ENCODE measurements around the gene ZNF398.

The ZNF398 gene

DNA sequence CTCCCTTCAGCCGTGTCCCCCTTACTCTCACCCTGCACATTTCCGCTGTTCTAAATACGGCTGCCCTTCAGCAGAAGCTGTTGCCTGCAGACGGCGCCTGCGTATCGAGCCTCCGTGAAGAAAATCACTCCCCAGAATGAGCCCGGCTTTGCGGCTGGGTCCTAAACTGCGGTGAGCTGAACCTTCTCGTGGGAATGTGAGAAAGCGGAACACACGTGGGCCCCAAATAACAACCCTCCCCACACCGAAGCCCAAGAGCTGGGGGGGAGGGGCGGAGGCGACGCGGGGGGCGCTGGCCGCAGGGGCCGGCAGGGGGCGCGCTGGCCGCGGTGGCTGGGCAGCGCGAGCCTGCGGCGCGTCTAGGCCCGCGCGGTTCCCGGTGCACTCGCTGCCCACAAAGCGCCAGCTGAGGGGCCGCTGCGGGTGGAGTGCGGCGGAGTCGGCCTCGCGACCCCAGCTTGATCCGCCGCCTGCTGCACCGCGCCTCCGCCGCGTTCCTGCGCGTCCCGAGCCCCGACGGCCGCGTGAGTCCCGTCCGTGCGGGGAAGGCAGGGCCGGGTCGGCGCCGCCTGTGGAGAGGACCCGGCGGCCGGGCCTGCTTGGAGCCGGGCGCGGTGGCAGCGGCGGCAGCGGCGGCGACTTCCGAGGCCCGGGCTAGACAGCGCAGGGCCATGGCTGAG is at the start of gene ZNF398 (continued):
- TF ChIP-seq ZNF510 (tag by site-specific recombination; IDR thresholded peaks at IDR 0.05; ENCODE audit: insufficient replicate concordance): no peak
- TF ChIP-seq, protein P1, sequence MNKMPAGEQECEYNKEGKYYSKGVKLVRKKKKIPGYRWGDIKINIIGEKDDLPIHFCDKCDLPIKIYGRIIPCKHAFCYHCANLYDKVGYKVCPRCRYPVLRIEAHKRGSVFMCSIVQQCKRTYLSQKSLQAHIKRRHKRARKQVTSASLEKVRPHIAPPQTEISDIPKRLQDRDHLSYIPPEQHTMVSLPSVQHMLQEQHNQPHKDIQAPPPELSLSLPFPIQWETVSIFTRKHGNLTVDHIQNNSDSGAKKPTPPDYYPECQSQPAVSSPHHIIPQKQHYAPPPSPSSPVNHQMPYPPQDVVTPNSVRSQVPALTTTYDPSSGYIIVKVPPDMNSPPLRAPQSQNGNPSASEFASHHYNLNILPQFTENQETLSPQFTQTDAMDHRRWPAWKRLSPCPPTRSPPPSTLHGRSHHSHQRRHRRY (tag by site-specific recombination; IDR thresholded peaks at IDR 0.05): no peak
- TF ChIP-seq PRDM1 (tag by site-specific recombination; IDR thresholded peaks at IDR 0.05): peak; percentile 53; the same call in 1 of the 2 replicates
- TF ChIP-seq, protein P2, sequence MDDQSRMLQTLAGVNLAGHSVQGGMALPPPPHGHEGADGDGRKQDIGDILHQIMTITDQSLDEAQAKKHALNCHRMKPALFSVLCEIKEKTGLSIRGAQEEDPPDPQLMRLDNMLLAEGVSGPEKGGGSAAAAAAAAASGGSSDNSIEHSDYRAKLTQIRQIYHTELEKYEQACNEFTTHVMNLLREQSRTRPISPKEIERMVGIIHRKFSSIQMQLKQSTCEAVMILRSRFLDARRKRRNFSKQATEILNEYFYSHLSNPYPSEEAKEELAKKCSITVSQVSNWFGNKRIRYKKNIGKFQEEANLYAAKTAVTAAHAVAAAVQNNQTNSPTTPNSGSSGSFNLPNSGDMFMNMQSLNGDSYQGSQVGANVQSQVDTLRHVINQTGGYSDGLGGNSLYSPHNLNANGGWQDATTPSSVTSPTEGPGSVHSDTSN (CRISPR knock-in tag; IDR thresholded peaks at IDR 0.05): peak; percentile 76
- TF ChIP-seq, protein P3, sequence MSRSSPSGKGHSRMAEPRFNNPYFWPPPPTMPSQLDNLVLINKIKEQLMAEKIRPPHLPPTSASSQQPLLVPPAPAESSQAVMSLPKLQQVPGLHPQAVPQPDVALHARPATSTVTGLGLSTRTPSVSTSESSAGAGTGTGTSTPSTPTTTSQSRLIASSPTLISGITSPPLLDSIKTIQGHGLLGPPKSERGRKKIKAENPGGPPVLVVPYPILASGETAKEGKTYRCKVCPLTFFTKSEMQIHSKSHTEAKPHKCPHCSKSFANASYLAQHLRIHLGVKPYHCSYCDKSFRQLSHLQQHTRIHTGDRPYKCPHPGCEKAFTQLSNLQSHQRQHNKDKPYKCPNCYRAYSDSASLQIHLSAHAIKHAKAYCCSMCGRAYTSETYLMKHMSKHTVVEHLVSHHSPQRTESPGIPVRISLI (tag by site-specific recombination; IDR thresholded peaks at IDR 0.05): no peak
- no peak; the same call in none of the 2 replicates for TF ChIP-seq ZNF366 (tag by site-specific recombination; conservative IDR thresholded peaks at IDR 0.05)
- TF ChIP-seq ZNF585B (tag by site-specific recombination; IDR thresholded peaks at IDR 0.05): no peak
- no peak for TF ChIP-seq ZNF354C (tag by site-specific recombination; IDR thresholded peaks at IDR 0.05; ENCODE audit: borderline replicate concordance, low read depth)
- TF ChIP-seq, protein P4, sequence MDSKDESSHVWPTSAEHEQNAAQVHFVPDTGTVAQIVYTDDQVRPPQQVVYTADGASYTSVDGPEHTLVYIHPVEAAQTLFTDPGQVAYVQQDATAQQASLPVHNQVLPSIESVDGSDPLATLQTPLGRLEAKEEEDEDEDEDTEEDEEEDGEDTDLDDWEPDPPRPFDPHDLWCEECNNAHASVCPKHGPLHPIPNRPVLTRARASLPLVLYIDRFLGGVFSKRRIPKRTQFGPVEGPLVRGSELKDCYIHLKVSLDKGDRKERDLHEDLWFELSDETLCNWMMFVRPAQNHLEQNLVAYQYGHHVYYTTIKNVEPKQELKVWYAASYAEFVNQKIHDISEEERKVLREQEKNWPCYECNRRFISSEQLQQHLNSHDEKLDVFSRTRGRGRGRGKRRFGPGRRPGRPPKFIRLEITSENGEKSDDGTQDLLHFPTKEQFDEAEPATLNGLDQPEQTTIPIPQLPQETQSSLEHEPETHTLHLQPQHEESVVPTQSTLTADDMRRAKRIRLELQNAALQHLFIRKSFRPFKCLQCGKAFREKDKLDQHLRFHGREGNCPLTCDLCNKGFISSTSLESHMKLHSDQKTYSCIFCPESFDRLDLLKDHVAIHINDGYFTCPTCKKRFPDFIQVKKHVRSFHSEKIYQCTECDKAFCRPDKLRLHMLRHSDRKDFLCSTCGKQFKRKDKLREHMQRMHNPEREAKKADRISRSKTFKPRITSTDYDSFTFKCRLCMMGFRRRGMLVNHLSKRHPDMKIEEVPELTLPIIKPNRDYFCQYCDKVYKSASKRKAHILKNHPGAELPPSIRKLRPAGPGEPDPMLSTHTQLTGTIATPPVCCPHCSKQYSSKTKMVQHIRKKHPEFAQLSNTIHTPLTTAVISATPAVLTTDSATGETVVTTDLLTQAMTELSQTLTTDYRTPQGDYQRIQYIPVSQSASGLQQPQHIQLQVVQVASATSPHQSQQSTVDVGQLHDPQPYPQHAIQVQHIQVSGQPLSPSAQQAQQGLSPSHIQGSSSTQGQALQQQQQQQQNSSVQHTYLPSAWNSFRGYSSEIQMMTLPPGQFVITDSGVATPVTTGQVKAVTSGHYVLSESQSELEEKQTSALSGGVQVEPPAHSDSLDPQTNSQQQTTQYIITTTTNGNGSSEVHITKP (tag by site-specific recombination; IDR thresholded peaks at IDR 0.05): no peak
- TF ChIP-seq GFI1B (tag by site-specific recombination; IDR thresholded peaks at IDR 0.05): no peak
- TF ChIP-seq, protein P5, sequence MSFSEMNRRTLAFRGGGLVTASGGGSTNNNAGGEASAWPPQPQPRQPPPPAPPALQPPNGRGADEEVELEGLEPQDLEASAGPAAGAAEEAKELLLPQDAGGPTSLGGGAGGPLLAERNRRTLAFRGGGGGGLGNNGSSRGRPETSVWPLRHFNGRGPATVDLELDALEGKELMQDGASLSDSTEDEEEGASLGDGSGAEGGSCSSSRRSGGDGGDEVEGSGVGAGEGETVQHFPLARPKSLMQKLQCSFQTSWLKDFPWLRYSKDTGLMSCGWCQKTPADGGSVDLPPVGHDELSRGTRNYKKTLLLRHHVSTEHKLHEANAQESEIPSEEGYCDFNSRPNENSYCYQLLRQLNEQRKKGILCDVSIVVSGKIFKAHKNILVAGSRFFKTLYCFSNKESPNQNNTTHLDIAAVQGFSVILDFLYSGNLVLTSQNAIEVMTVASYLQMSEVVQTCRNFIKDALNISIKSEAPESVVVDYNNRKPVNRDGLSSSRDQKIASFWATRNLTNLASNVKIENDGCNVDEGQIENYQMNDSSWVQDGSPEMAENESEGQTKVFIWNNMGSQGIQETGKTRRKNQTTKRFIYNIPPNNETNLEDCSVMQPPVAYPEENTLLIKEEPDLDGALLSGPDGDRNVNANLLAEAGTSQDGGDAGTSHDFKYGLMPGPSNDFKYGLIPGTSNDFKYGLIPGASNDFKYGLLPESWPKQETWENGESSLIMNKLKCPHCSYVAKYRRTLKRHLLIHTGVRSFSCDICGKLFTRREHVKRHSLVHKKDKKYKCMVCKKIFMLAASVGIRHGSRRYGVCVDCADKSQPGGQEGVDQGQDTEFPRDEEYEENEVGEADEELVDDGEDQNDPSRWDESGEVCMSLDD (tag by site-specific recombination; IDR thresholded peaks at IDR 0.05): no peak; the same call in 1 of the 2 replicates
- TF ChIP-seq, protein P6, sequence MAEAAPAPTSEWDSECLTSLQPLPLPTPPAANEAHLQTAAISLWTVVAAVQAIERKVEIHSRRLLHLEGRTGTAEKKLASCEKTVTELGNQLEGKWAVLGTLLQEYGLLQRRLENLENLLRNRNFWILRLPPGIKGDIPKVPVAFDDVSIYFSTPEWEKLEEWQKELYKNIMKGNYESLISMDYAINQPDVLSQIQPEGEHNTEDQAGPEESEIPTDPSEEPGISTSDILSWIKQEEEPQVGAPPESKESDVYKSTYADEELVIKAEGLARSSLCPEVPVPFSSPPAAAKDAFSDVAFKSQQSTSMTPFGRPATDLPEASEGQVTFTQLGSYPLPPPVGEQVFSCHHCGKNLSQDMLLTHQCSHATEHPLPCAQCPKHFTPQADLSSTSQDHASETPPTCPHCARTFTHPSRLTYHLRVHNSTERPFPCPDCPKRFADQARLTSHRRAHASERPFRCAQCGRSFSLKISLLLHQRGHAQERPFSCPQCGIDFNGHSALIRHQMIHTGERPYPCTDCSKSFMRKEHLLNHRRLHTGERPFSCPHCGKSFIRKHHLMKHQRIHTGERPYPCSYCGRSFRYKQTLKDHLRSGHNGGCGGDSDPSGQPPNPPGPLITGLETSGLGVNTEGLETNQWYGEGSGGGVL (tag by site-specific recombination; IDR thresholded peaks at IDR 0.05): no peak
- TF ChIP-seq ZNF426 (tag by site-specific recombination; IDR thresholded peaks at IDR 0.05): no peak
- TF ChIP-seq ZNF670 (tag by site-specific recombination; IDR thresholded peaks at IDR 0.05; ENCODE audit: low read depth): no peak
- peak; percentile 99 for TF ChIP-seq ZNF341 (tag by site-specific recombination; IDR thresholded peaks at IDR 0.05; ENCODE audit: low read depth)
- TF ChIP-seq ZNF660 (tag by site-specific recombination; IDR thresholded peaks at IDR 0.05): 0 out of 2 replicates have a peak, but pooled peaks have one; percentile 68
- TF ChIP-seq ZNF48 (tag by site-specific recombination; IDR thresholded peaks at IDR 0.05): no peak
- no peak for TF ChIP-seq ZNF777 (tag by site-specific recombination; IDR thresholded peaks at IDR 0.05; ENCODE audit: borderline replicate concordance)
- no peak for TF ChIP-seq ZBTB1 (tag by site-specific recombination; IDR thresholded peaks at IDR 0.05)
- no peak for TF ChIP-seq ZNF76 (tag by site-specific recombination; IDR thresholded peaks at IDR 0.05; ENCODE audit: borderline replicate concordance, low read depth)

Measured in HEK293 (cell line).